ENCODE results near the gene MASP2.
"Not testable (repeated sequence)": the region's sequence is repeated elsewhere in the genome, so short reads cannot be mapped to it uniquely, and the experiment has no call there.

GRCh38 chr1:11019358-11019757, 27.7 kb downstream of the MASP2 start:
- not testable (repeated sequence) for TF ChIP-seq CTCF (IDR thresholded peaks at IDR 0.05; ENCODE audit: low read depth, low read length); POLR2A (IDR thresholded peaks at IDR 0.05; ENCODE audit: extremely low read depth, insufficient read length)
